Upper lobe of right lung (tissue), 1 donor: ENCODE measurements around the gene CLASP1. TPM values are rescaled to one million over a fixed set of nuclear protein-coding genes. Genes with fewer than 3 reads are reported as not detected.

ENCODE experiments used
- ATAC-seq: fragments of 200-7000 bp; cut with Tn5 transposase; one replicate; pipeline ENCODE4 v1.9.1; 2020; ENCODE audit warnings: mild to moderate bottlenecking, moderate library complexity
- DNase-seq: peaks from one replicate; pipeline ENCODE4 v3.0.0-alpha.2; 2020
- H3K27ac ChIP-seq: fragments of 200-600 bp; one replicate; pipeline ENCODE4 v1.8.0; 2022
- H3K27me3 ChIP-seq: fragments of 200-600 bp; one replicate; pipeline ENCODE4 v1.8.0; 2022; ENCODE audit warnings: mild to moderate bottlenecking
- H3K36me3 ChIP-seq: fragments of 200-600 bp; one replicate; pipeline ENCODE4 v1.8.0; 2022
- H3K4me1 ChIP-seq: fragments of 200-600 bp; one replicate; pipeline ENCODE4 v1.8.0; 2022
- H3K4me3 ChIP-seq: fragments of 200-600 bp; one replicate; pipeline ENCODE4 v1.8.0; 2022; ENCODE audit warnings: mild to moderate bottlenecking
- H3K9me3 ChIP-seq: fragments of 200-600 bp; one replicate; pipeline ENCODE4 v1.8.0; 2022
- CTCF ChIP-seq: fragments of 200-600 bp; IDR thresholded peaks from one replicate; pipeline ENCODE4 v1.8.0; 2022; ENCODE audit warnings: antibody characterized with exemption
- intact Hi-C: fragments of 100-400 bp; cut with DNase I; formaldehyde crosslinking; loops from one replicate; pipeline ENCODE4 v1.11.0; 2022
- total RNA-seq: library from RNA; stranded (reverse); fragmentation: NEBNext Ultra II Directional; extraction: Animal tissue kit (Norgen Biotek cat#: 25700); gene quantifications from one replicate; pipeline ENCODE4 v1.2.1, GENCODE V29; 2021
- donor health status: DM: no; HTN: yes; CAD: no; lungs with severe emphysema.

Gene CLASP1
- total RNA-seq, 1 donor from 2014 or later = 44.5 TPM

GRCh38 chr2:121603185-121603584 lies 46.1 kb downstream of the CLASP1 start:
- peaks cover 9% of the 10 kb centered on the region for H3K4me1 ChIP-seq
- intact Hi-C loops = no loop called here
- no peak overlapping the region for H3K27ac ChIP-seq
- peaks cover 11% of the 10 kb centered on the region for H3K36me3 ChIP-seq
- DNase-seq (no peak), ATAC-seq (no peak)
- no peaks in the 10 kb centered on the region for H3K9me3 ChIP-seq
- H3K27me3 ChIP-seq = no peaks in the 10 kb centered on the region
- no peak overlapping the region for H3K4me3 ChIP-seq
- TF ChIP-seq CTCF = no peak

- Histone ChIP-seq H3K27ac (no peak overlapping the region), H3K4me3 (no peak overlapping the region), H3K27me3 (no peaks in the 10 kb centered on the region), H3K4me1 (peaks cover 16% of the 10 kb centered on the region), H3K36me3 (peaks cover 3% of the 10 kb centered on the region), H3K9me3 (no peaks in the 10 kb centered on the region)
- TF ChIP-seq CTCF = no peak
- DNase-seq = no peak
- no peak for ATAC-seq
- intact Hi-C loops = no loop called here
These were observed 49.2 kb downstream of the CLASP1 start for GRCh38 chr2:121599963-121600651.

- Histone ChIP-seq H3K36me3 (no peaks in the 10 kb centered on the region), H3K4me3 (no peak overlapping the region), H3K4me1 (peaks cover 18% of the 10 kb centered on the region), H3K27me3 (no peaks in the 10 kb centered on the region), H3K9me3 (no peaks in the 10 kb centered on the region), H3K27ac (no peak overlapping the region)
- TF ChIP-seq CTCF = no peak
- no peak for DNase-seq
- intact Hi-C loops = no loop called here
- ATAC-seq = no peak
These were observed 51.2 kb downstream of the CLASP1 start for GRCh38 chr2:121598087-121598486.

- intact Hi-C loops = no loop called here
- Histone ChIP-seq H3K4me1 (peaks cover 18% of the 10 kb centered on the region), H3K27me3 (no peaks in the 10 kb centered on the region), H3K36me3 (no peaks in the 10 kb centered on the region), H3K27ac (peak overlapping the region; percentile 49), H3K4me3 (peak overlapping the region; percentile 20), H3K9me3 (no peaks in the 10 kb centered on the region)
- ATAC-seq (peak; percentile 94), DNase-seq (no peak)
- TF ChIP-seq CTCF = peak; percentile 46
These were observed 52.8 kb downstream of the CLASP1 start for GRCh38 chr2:121596221-121597080.

GRCh38 chr2:121595012-121595891 lies 54.0 kb downstream of the CLASP1 start:
- Histone ChIP-seq H3K9me3 (no peaks in the 10 kb centered on the region), H3K36me3 (no peaks in the 10 kb centered on the region), H3K27ac (peak overlapping the region; percentile 2), H3K27me3 (no peaks in the 10 kb centered on the region), H3K4me1 (peaks cover 18% of the 10 kb centered on the region), H3K4me3 (no peak overlapping the region)
- DNase-seq (no peak), ATAC-seq (no peak)
- intact Hi-C loops = no loop called here
- no peak for TF ChIP-seq CTCF
